ENCODE results near the gene VIM. TPM values are rescaled to one million over a fixed set of nuclear protein-coding genes. Genes with fewer than 3 reads are reported as not detected.

Gene VIM
- total RNA-seq, 6 experiments from 2014 or later = 39.3 to 160 (median 97.4) TPM

- TF ChIP-seq POLR2A (IDR thresholded peaks at IDR 0.05) = no peak
- no peak for TF ChIP-seq CTCF (IDR thresholded peaks at IDR 0.05)
- peaks cover 0 to 7% (median 0%) of the 10 kb centered on the region in 4 donors for H3K4me1 ChIP-seq
- peaks cover 0 to 40% (median 0%) of the 10 kb centered on the region in 4 donors for H3K36me3 ChIP-seq
- no peak for DNase-seq
- no peaks in the 10 kb centered on the region for H3K9me3 ChIP-seq
- H3K4me3 ChIP-seq = no peak overlapping the region
- ATAC-seq = no peak
- peaks cover 0 to 11% of the 10 kb centered on the region in 2 donors for H3K27me3 ChIP-seq
- no peak overlapping the region for H3K27ac ChIP-seq
- 64% methylated on average over 13 of the region's 14 CpGs for WGBS (ENCODE audit: insufficient coverage, low coverage, low lambda C conversion rate, missing lambda C conversion rate)
- intact Hi-C loops (cut with DNase I) = no loop called here
Measured at GRCh38 chr10:17233286-17233991, 5.4 kb downstream of the VIM start.

- Histone ChIP-seq H3K36me3 (peaks cover 0 to 40% (median 0%) of the 10 kb centered on the region in 4 donors), H3K27ac (no peak overlapping the region), H3K4me3 (no peak overlapping the region), H3K27me3 (peaks cover 0 to 6% of the 10 kb centered on the region in 2 donors), H3K9me3 (no peaks in the 10 kb centered on the region), H3K4me1 (peaks cover 0 to 7% (median 0%) of the 10 kb centered on the region in 4 donors)
- no peak for TF ChIP-seq POLR2A (IDR thresholded peaks at IDR 0.05)
- no peak for TF ChIP-seq CTCF (IDR thresholded peaks at IDR 0.05)
- 76% methylated on average over 5 of the region's 5 CpGs for WGBS (ENCODE audit: insufficient coverage, low coverage, low lambda C conversion rate, missing lambda C conversion rate)
- ATAC-seq (no peak), DNase-seq (no peak)
- intact Hi-C loops (cut with DNase I) = no loop called here
Measured at GRCh38 chr10:17234431-17234945, 6.4 kb downstream of the VIM start.

GRCh38 chr10:17235136-17235535 is 7.1 kb downstream of the VIM start:
- Histone ChIP-seq H3K27ac (no peak overlapping the region), H3K4me1 (peaks cover 0 to 7% (median 0%) of the 10 kb centered on the region in 4 donors), H3K4me3 (no peak overlapping the region), H3K27me3 (no peaks in the 10 kb centered on the region), H3K36me3 (peaks cover 0 to 40% (median 0%) of the 10 kb centered on the region in 4 donors), H3K9me3 (no peaks in the 10 kb centered on the region)
- WGBS (ENCODE audit: insufficient coverage, low coverage, low lambda C conversion rate, missing lambda C conversion rate) = 70% methylated on average over 6 of the region's 8 CpGs
- DNase-seq (no peak), ATAC-seq (no peak)
- intact Hi-C loops (cut with DNase I) = no loop called here
- TF ChIP-seq POLR2A (IDR thresholded peaks at IDR 0.05) (no peak), CTCF (IDR thresholded peaks at IDR 0.05) (no peak)

- Histone ChIP-seq H3K27ac (no peak overlapping the region), H3K9me3 (no peaks in the 10 kb centered on the region), H3K36me3 (peaks cover 0 to 40% (median 0%) of the 10 kb centered on the region in 4 donors), H3K4me1 (no peaks in the 10 kb centered on the region), H3K27me3 (no peaks in the 10 kb centered on the region), H3K4me3 (no peak overlapping the region)
- TF ChIP-seq CTCF (IDR thresholded peaks at IDR 0.05) = no peak
- no peak for TF ChIP-seq POLR2A (IDR thresholded peaks at IDR 0.05)
- WGBS (ENCODE audit: insufficient coverage, low coverage, low lambda C conversion rate, missing lambda C conversion rate) = 69% methylated on average over 1 of the region's 1 CpG
- ATAC-seq (no peak), DNase-seq (no peak)
- intact Hi-C loops (cut with DNase I) = no loop called here
Measured at GRCh38 chr10:17236468-17237148, 8.6 kb downstream of the VIM start.

All from right lobe of liver (tissue), 6 donors.